Measurements from ENCODE around the gene IL17D.
"Not testable (repeated sequence)": the region's sequence is repeated elsewhere in the genome, so short reads cannot be mapped to it uniquely, and the experiment has no call there.

Gene IL17D, protein sequence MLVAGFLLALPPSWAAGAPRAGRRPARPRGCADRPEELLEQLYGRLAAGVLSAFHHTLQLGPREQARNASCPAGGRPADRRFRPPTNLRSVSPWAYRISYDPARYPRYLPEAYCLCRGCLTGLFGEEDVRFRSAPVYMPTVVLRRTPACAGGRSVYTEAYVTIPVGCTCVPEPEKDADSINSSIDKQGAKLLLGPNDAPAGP

DNA sequence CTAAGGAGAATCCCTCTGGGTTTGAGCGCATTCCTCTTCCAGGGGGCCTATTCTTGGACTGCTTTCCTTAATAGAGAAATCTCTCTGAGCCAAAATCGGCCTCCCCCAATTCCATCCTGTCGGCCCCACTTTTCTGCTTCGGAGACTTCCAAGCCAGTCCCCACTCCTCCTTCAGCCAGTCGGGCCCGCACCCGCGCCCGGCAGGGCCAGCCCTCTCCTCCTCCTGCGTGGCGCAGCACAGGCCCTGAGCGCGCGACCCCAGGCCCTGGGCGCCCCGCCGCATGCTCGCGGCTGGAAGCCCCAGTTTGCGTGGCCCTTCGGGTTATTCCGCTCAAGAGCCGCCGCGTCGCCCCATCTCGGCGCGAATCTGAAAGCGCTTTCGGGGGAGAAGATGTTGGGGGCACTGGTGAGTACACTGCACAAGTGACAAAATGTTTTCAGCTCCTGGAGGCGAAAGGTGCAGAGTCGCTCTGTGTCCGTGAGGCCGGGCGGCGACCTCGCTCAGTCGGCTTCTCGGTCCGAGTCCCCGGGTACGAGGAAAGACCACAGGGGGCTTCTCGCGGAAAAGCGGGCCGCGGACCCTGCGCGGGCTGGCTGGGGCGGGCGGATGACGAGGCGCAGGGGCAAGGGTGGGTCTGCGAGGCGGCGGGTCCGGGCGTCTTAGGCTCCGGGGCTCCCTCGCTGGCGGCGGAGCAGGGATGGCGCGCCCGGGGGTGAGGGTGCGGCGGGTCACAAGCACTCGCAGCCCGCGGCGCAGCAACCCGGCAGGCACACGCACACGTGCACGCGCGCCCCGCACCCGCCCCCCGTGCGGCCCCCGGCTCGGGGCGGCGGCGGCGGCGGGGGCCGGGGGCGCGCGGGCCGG, at the start of gene IL17D:
TSS of gene IL17D (plus strand) at position 785 of the 865 bp plus-strand sequence. CDS start 303 bp downstream, outside the sequence.
- H3K9me3 ChIP-seq (ENCODE audit: low read length): no peaks in the 10 kb centered on the region
- H3K4me3 ChIP-seq (ENCODE audit: low read length): peak within 1 kb of the TSS; percentile 68
- no peaks in the 10 kb centered on the region for H3K27me3 ChIP-seq (ENCODE audit: insufficient read depth, low read length)
- peak within 1 kb of the TSS; percentile 79 for H2AFZ ChIP-seq (ENCODE audit: low read depth, low read length)
- H3K4me1 ChIP-seq (ENCODE audit: insufficient read depth, low read length): peaks cover 9% of the 10 kb centered on the region
- H3K36me3 ChIP-seq (ENCODE audit: insufficient read depth, low read length): no peaks in the 10 kb centered on the region

- Histone ChIP-seq H3K36me3 (ENCODE audit: insufficient read depth, low read length) (peaks cover 2% of the 10 kb centered on the region), H3K27me3 (ENCODE audit: insufficient read depth, low read length) (no peaks in the 10 kb centered on the region), H3K4me1 (ENCODE audit: insufficient read depth, low read length) (no peaks in the 10 kb centered on the region), H3K4me3 (ENCODE audit: low read length) (no peak overlapping the region), H3K9me3 (ENCODE audit: low read length) (no peaks in the 10 kb centered on the region), H2AFZ (ENCODE audit: low read depth, low read length) (no peak overlapping the region)
Observed at GRCh38 chr13:20654156-20654555, 49.3 kb upstream of the IL17D start.

- Histone ChIP-seq H2AFZ (ENCODE audit: low read depth, low read length) (no peak overlapping the region), H3K27me3 (ENCODE audit: insufficient read depth, low read length) (no peaks in the 10 kb centered on the region), H3K4me3 (ENCODE audit: low read length) (no peak overlapping the region), H3K4me1 (ENCODE audit: insufficient read depth, low read length) (no peaks in the 10 kb centered on the region), H3K9me3 (ENCODE audit: low read length) (no peaks in the 10 kb centered on the region), H3K36me3 (ENCODE audit: insufficient read depth, low read length) (peaks cover 8% of the 10 kb centered on the region)
Observed at GRCh38 chr13:20658451-20659040, 45.0 kb upstream of the IL17D start.

GRCh38 chr13:20664351-20664750, 39.1 kb upstream of the IL17D start:
- no peak overlapping the region for H3K4me3 ChIP-seq (ENCODE audit: low read length)
- H3K4me1 ChIP-seq (ENCODE audit: insufficient read depth, low read length): peaks cover 5% of the 10 kb centered on the region
- H3K36me3 ChIP-seq (ENCODE audit: insufficient read depth, low read length): peaks cover 8% of the 10 kb centered on the region
- no peaks in the 10 kb centered on the region for H3K9me3 ChIP-seq (ENCODE audit: low read length)
- H2AFZ ChIP-seq (ENCODE audit: low read depth, low read length): no peak overlapping the region
- H3K27me3 ChIP-seq (ENCODE audit: insufficient read depth, low read length): no peaks in the 10 kb centered on the region

DNA sequence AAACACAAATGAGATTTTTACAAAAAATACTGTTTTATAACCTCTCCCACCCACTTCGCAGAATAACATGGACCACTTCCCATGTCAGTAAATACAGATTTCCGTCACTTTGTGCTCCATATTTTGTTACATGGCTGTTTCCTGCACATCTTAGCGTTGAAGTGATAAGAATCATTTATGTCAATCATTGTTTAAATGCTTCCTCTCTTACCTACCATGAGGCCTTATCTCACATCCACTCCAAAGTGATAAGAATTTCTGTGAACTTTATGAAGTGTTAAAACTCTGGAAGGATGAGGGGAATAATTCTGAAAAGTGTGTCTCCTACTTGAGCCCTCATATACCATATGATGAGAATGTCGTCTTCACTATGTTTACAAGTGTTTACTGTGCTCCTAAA, 36.6 kb upstream of the IL17D start:
- Histone ChIP-seq H3K27me3 (ENCODE audit: insufficient read depth, low read length) (no peaks in the 10 kb centered on the region), H3K4me1 (ENCODE audit: insufficient read depth, low read length) (peaks cover 5% of the 10 kb centered on the region), H3K4me3 (ENCODE audit: low read length) (no peak overlapping the region), H3K9me3 (ENCODE audit: low read length) (no peaks in the 10 kb centered on the region), H3K36me3 (ENCODE audit: insufficient read depth, low read length) (peaks cover 7% of the 10 kb centered on the region), H2AFZ (ENCODE audit: low read depth, low read length) (no peak overlapping the region)

- H3K4me1 ChIP-seq (ENCODE audit: insufficient read depth, low read length): peaks cover 5% of the 10 kb centered on the region
- no peaks in the 10 kb centered on the region for H3K9me3 ChIP-seq (ENCODE audit: low read length)
- no peak overlapping the region for H3K4me3 ChIP-seq (ENCODE audit: low read length)
- peaks cover 6% of the 10 kb centered on the region for H3K36me3 ChIP-seq (ENCODE audit: insufficient read depth, low read length)
- H3K27me3 ChIP-seq (ENCODE audit: insufficient read depth, low read length): no peaks in the 10 kb centered on the region
- H2AFZ ChIP-seq (ENCODE audit: low read depth, low read length): no peak overlapping the region
Observed at GRCh38 chr13:20667857-20668437, 35.6 kb upstream of the IL17D start.

- Histone ChIP-seq H3K4me1 (ENCODE audit: insufficient read depth, low read length) (peaks cover 4% of the 10 kb centered on the region), H3K9me3 (ENCODE audit: low read length) (no peaks in the 10 kb centered on the region), H2AFZ (ENCODE audit: low read depth, low read length) (no peak overlapping the region), H3K27me3 (ENCODE audit: insufficient read depth, low read length) (no peaks in the 10 kb centered on the region), H3K36me3 (ENCODE audit: insufficient read depth, low read length) (peaks cover 6% of the 10 kb centered on the region), H3K4me3 (ENCODE audit: low read length) (no peak overlapping the region)
Observed at GRCh38 chr13:20669162-20669561, 34.3 kb upstream of the IL17D start.

DNA sequence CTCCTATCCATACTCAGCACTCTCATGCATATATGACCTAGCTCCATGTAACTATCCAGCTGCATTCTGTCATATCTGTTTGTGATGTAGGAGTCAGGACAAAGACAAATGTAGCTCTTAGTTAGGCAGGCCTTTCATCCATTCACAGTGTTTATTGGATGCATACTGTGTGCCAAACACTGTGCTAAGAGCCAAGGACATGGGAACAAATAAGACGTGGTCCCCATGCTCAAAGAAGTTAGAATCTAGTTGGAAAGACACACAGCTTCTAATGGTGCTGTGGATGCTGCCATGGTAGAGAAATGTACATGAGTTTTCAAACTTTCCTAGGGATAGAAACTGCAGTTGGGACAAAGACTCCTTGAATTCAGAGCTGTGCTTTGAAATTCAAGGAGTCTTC, 31.7 kb upstream of the IL17D start:
- Histone ChIP-seq H3K27me3 (ENCODE audit: insufficient read depth, low read length) (no peaks in the 10 kb centered on the region), H3K36me3 (ENCODE audit: insufficient read depth, low read length) (peaks cover 10% of the 10 kb centered on the region), H3K4me3 (ENCODE audit: low read length) (no peak overlapping the region), H3K9me3 (ENCODE audit: low read length) (no peaks in the 10 kb centered on the region), H3K4me1 (ENCODE audit: insufficient read depth, low read length) (no peaks in the 10 kb centered on the region), H2AFZ (ENCODE audit: low read depth, low read length) (no peak overlapping the region)

- no peak overlapping the region for H2AFZ ChIP-seq (ENCODE audit: low read depth, low read length)
- no peaks in the 10 kb centered on the region for H3K9me3 ChIP-seq (ENCODE audit: low read length)
- no peaks in the 10 kb centered on the region for H3K4me1 ChIP-seq (ENCODE audit: insufficient read depth, low read length)
- no peak overlapping the region for H3K4me3 ChIP-seq (ENCODE audit: low read length)
- peaks cover 10% of the 10 kb centered on the region for H3K36me3 ChIP-seq (ENCODE audit: insufficient read depth, low read length)
- no peaks in the 10 kb centered on the region for H3K27me3 ChIP-seq (ENCODE audit: insufficient read depth, low read length)
Observed at GRCh38 chr13:20672772-20673171, 30.7 kb upstream of the IL17D start.

DNA sequence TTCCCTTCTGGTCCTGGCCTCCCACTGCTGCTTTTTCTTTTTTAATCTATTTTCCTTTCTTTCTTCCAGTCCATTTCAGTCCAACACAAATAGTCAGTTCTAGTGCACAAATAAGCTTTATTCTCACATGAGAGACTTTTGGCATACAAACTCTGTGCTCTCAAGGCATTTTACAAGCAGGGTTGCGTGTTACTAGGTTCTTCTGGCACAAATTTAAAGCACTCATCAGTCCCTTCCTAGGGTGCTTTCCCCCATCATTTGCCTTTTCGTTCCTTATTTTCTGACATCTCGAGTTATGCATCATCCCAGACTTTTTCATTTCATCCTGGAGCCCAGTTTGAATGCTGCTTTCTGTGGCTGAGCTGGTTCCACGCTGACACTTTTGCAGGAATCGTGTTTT, 29.8 kb upstream of the IL17D start:
- H3K4me1 ChIP-seq (ENCODE audit: insufficient read depth, low read length): peaks cover 2% of the 10 kb centered on the region
- H2AFZ ChIP-seq (ENCODE audit: low read depth, low read length): no peak overlapping the region
- H3K36me3 ChIP-seq (ENCODE audit: insufficient read depth, low read length): peaks cover 10% of the 10 kb centered on the region
- H3K9me3 ChIP-seq (ENCODE audit: low read length): no peaks in the 10 kb centered on the region
- no peak overlapping the region for H3K4me3 ChIP-seq (ENCODE audit: low read length)
- no peaks in the 10 kb centered on the region for H3K27me3 ChIP-seq (ENCODE audit: insufficient read depth, low read length)

GRCh38 chr13:20676213-20676612, 27.3 kb upstream of the IL17D start:
- Histone ChIP-seq H3K9me3 (ENCODE audit: low read length) (no peaks in the 10 kb centered on the region), H3K4me3 (ENCODE audit: low read length) (no peak overlapping the region), H3K27me3 (ENCODE audit: insufficient read depth, low read length) (no peaks in the 10 kb centered on the region), H3K36me3 (ENCODE audit: insufficient read depth, low read length) (peaks cover 15% of the 10 kb centered on the region), H3K4me1 (ENCODE audit: insufficient read depth, low read length) (peaks cover 2% of the 10 kb centered on the region), H2AFZ (ENCODE audit: low read depth, low read length) (no peak overlapping the region)

DNA sequence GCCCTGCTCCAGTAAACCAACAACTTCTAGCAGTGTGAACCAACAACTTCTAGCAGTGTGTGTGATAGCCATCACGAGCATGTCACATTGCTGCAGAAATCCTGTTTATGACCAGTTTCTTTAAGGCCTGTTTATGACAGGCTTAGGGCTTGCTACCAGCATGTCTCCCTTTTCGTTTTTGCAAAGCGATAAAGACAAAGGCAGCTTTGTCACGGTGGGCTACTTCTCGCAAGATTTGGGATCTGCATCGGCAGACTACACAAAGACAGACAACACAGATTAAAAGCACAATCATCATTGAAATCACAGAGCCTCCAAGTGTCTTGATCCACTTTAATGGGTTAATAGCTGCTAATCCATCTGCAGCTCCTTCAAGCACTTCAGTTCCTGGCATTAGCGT, 24.9 kb upstream of the IL17D start:
- Histone ChIP-seq H3K4me1 (ENCODE audit: insufficient read depth, low read length) (peaks cover 10% of the 10 kb centered on the region), H3K36me3 (ENCODE audit: insufficient read depth, low read length) (peaks cover 13% of the 10 kb centered on the region)
- not testable (repeated sequence) for H3K27me3 ChIP-seq (ENCODE audit: insufficient read depth, low read length); H3K4me3 ChIP-seq (ENCODE audit: low read length); H2AFZ ChIP-seq (ENCODE audit: low read depth, low read length); H3K9me3 ChIP-seq (ENCODE audit: low read length)

- H3K9me3 ChIP-seq (ENCODE audit: low read length): no peaks in the 10 kb centered on the region
- no peak overlapping the region for H2AFZ ChIP-seq (ENCODE audit: low read depth, low read length)
- peaks cover 10% of the 10 kb centered on the region for H3K36me3 ChIP-seq (ENCODE audit: insufficient read depth, low read length)
- H3K4me3 ChIP-seq (ENCODE audit: low read length): no peak overlapping the region
- no peaks in the 10 kb centered on the region for H3K27me3 ChIP-seq (ENCODE audit: insufficient read depth, low read length)
- peaks cover 10% of the 10 kb centered on the region for H3K4me1 ChIP-seq (ENCODE audit: insufficient read depth, low read length)
Observed at GRCh38 chr13:20679879-20680278, 23.6 kb upstream of the IL17D start.
